HG03045 (cell line): ENCODE measurements around the gene MGA.
"Not testable (repeated sequence)": the region's sequence is repeated elsewhere in the genome, so short reads cannot be mapped to it uniquely, and the experiment has no call there.

Experiments
- ATAC-seq: cut with Tn5 transposase; IDR thresholded peaks from one replicate; pipeline ENCODE4 v1.9.1; 2021; ENCODE audit warnings: mild to moderate bottlenecking, moderate library complexity; ENCODE audit not compliant: unreplicated experiment

Gene MGA

DNA sequence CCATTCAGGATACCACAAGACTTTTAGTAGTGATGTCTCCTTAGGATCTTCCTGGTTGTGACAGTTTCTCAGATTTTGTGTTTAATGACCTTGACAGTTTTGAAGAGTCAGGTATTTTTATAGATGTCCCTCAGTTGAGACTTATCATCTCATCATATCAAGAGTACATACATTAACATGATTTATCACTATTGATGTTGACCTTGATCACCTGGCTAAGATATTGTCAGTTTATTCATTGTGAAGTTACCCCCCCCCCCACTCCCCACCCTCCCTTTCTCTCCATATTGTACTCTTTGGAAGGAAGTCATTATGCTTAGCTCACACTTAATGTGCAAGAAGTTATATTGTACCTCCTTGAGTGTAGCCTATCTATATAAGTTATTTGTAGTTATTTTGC is 42.9 kb downstream of the MGA start:
- no peak for ATAC-seq

DNA sequence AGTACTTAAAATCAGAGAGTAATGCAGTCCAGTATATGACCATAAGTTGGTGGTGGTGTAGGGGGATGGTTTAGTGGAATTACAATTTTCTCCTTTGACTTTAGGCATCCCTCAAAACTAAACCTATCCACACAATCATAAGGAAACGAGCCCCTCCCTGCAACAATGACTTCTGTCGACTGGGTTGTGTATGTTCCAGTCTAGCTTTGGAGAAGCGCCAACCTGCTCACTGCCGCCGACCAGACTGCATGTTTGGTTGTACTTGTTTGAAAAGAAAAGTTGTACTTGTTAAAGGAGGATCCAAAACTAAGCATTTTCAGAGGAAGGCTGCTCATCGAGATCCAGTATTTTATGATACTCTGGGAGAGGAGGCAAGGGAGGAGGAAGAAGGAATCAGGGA is 52.8 kb downstream of the MGA start:
- ATAC-seq = no peak

DNA sequence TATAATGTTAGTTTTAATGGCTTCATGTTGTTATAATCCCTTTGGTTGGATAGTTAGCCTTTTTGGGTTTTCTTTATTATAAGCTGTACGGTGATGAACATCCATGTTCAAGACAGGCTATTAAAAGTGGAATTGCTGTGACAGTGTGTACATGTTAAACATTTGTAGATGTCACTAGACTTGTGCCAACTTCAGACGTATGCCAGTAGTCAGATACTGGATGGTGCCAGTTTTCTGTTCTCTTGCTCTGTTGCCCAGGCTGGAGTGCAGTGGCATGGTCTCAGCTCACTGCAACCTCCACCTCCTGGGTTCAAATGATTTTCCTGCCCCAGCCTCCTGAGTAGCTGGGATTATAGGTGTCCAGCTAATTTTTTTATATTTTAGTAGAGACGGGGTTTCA is 54.1 kb downstream of the MGA start:
- ATAC-seq = no peak

DNA sequence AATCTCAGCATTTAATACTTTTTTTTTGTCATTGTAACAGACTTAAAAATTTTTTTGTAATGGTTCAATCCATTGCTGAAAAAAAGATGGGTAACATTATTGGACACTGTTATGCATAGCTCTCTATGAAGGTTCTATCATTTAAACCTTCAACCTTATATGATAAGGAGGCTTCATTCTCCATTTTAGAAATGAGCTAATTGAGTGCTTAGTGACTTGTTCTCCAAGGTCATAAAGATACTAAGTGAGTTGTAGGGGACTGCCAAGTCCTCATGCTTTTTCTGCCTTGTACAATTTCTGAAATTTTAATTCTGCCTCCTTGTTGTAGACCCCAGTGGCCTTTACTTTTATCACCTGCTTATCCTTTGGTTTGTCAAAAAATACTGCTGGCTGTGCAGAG is 56.7 kb downstream of the MGA start:
- ATAC-seq = no peak

DNA sequence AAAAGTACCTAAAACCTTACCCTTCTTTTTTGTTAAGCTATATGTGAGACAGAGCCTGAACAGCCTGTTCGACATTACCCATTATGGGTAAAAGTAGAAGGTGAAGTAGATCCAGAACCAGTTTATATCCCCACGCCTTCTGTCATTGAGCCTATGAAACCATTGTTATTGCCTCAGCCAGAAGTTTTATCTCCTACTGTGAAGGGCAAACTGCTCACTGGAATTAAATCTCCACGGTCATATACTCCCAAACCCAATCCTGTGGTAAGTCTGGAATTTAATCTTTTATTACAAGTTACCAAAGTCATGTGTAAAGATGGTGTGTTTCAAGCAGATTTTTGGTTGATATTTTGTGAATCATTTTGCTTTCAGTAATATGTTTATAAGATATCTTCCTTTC is 66.9 kb downstream of the MGA start:
- no peak for ATAC-seq

DNA sequence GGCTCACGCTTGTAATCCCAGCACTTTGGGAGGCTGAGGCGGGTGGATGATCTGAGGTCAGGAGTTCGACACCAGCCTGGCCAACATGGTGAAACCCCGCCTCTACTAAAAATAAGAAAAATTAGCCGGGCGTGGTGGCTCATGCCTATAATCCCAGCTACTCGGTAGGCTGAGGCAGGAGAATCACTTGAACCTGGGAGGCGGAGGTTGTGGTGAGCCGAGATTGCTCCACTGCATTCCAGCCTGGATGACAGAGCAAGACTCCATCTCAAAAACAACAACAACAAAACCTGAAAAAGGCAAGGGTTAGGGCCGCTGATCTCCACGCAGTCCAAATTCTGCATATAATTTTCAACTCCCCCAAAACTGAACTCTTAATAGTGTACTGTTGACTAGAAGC is 67.9 kb downstream of the MGA start:
- ATAC-seq = not testable (repeated sequence)

DNA sequence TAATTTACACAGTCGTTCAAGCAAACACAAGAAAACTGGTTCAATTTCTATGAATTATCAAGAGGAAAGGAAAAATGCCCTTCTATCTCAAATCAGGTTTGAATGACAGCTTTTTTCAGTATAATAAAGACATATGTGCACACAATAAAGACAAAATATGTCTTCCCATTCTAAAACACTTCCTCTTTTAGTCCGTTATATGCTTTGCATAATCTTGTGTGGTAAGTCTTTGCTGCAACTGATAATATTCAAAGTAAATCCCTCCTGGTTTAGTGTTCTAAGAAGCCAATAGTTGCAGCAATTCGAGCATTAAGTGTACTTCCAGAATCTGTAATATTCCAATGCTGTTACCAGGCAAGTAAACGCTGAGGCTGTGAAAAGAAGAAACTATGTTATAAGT is 70.3 kb downstream of the MGA start:
- ATAC-seq = no peak

DNA sequence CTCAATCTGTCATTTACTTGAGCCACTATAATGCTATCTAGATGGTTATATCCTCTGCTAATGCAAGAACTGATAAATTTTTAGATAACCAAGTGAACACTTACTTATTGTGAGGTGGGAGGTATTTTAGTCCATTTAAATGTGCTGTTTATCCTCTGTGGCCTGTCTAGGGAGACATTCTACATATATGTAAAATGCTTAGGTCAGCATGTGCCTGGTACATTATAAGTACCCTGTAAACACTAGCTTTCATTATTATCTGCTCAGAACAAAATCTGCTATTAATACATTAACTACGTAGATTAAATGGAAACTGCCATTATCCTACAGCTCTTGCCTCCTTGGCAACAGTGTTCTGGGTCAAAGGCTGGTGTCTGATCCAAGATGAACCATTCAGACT is 72.3 kb downstream of the MGA start:
- ATAC-seq = no peak

DNA sequence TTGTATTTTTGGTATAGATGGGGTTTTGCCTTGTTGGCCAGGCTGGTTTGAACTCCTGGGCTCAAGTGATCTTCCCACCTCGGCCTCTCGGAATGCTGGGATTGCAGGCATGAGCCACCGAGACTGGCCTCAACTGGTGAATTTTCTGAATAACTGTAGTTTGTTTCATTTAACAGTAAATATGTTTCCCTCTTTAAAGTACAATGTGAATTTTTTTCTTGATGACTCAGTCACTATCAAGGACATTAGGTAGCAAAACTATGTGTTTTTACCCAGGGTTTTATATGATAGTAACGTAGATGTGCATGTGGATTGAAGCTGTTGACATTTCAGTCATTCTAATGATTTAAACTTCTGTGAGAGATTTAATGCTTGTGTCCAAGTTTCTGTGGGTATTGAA is 73.9 kb downstream of the MGA start:
- ATAC-seq = no peak

DNA sequence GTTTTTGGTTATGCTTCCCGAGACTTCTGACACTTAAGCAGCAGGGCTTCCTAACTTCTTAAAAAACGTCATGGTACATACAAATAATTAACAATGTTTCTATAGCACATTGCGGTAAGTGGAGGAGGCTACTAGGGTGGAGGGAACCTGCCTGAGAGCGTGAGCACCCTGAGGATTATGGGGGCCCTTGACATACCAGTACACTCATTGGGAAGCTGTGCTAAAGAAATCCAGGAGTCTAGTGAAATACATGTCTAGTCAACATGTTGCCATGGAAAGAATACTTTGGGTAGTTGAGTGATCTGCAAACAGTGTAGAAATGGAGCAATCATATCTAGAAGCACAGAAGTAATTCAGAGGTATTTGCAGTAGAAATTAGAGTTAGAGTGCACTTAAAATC is 74.8 kb downstream of the MGA start:
- no peak for ATAC-seq

DNA sequence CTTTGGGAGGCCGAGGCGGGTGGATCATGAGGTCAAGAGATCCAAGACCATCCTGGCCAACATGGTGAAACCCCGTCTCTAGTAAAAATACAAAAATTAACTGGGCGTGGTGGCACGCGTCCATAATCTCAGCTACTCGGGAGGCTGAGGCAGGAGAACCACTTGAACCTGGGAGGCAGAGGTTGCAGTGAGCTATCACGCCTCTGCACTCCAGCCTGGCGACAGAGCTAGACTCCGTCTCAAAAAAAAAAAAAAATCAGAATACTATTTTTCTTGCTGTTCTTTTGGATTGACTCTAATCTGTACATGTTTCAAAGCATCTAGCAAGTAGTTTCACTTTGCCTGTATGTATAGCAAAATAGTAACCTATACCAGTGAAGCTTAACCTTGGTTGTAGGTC is 75.3 kb downstream of the MGA start:
- ATAC-seq = not testable (repeated sequence)

DNA sequence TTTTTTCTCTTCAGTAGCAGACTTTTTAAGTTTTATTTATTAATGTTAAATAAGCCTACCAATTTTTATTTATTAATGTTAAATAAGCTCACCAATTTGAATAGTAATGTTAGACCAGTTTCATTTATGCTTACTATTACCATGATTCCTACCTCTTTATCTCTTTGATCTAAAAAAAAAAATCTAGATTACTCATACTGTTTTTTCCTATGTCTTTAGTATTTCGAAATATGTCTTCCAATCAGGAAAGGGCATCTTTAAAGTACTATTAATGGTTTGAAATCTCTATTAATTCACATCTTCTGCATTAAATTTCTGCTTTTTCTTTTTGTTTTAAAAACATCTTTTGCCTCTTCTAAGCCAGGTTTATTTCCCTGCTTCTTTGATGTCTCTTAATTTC is 86.6 kb downstream of the MGA start:
- no peak for ATAC-seq

DNA sequence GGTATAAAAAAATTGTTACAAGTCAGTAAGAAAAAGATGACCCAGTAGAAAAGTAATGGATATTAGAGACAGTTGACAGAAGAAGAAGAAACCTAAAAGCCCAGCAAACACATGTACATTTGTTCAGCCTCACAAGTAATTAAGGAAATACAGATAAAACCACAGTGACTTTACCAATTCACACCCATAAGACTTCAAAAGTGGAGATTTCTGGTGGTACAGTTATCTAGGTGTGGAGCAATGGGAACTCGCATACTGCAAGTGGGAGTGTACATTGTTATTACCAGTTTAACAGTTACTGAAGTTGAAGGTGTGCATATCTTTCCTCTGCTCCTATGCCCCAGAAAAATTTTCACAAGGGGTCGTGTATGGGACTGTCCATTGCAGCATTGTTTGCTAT is 96.0 kb downstream of the MGA start:
- no peak for ATAC-seq

DNA sequence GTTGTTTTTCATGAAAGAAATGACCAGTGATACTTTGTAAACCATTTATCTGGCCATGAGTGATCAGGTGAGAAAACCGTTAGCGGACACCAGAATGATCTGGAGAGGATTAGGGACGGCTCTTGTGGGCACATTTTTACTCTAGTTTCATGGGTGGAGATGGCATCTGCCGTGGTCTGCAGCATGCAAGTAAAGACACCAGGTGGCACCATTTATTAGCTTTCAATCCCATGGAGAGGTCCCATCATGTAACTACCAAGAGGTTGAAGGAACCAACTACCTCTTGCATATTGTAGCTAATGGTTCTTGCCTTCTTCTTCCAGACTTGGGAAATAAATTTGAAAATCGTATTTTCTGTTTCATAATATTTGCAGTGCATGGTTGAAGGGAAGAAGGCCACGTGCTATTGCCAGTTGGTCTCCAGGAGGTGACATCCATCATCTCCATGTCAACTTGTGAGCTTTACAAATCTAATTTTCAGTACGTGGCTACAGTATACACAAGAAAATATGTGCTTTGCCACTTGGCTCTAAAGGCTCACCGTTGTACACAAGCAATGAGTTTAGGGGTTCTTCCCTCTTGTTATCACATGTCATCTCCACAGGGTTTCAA is 112.6 kb downstream of the MGA start:
- no peak for ATAC-seq

DNA sequence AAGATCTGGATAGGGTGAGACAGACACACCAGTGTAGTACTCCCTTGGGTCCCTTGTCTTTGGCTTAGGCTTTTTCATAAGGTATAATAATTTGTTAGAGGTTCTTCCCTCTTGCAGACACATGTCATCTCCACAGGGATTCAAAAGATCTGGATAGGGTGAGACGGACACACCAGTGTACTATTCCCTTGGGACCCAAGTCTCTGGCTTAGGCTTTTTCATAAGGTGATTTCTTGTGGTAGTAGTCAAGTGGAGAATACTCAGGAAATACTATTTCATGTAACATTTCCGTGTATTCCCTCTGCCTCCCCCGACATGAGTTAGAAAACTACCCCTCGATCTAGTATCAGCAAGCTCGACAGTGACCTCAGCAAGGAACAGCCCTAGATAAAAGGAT is 113.1 kb downstream of the MGA start:
- ATAC-seq = no peak

DNA sequence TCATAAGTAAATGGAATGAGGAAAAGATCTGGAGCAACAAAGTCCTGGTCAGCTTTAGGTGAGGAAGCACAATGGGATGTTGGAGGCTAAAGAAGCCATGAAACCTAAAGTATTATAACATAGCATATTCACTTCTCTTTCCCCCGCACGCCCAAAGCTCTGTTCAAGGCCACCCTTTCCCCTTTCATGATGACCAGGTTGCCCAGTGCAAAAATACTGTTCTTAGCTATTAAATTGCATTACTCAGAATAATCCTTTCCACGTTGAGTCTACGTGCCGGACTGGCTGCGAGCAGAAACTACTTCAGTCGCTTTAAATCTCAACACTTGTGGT is 113.5 kb downstream of the MGA start:
- ATAC-seq = no peak

DNA sequence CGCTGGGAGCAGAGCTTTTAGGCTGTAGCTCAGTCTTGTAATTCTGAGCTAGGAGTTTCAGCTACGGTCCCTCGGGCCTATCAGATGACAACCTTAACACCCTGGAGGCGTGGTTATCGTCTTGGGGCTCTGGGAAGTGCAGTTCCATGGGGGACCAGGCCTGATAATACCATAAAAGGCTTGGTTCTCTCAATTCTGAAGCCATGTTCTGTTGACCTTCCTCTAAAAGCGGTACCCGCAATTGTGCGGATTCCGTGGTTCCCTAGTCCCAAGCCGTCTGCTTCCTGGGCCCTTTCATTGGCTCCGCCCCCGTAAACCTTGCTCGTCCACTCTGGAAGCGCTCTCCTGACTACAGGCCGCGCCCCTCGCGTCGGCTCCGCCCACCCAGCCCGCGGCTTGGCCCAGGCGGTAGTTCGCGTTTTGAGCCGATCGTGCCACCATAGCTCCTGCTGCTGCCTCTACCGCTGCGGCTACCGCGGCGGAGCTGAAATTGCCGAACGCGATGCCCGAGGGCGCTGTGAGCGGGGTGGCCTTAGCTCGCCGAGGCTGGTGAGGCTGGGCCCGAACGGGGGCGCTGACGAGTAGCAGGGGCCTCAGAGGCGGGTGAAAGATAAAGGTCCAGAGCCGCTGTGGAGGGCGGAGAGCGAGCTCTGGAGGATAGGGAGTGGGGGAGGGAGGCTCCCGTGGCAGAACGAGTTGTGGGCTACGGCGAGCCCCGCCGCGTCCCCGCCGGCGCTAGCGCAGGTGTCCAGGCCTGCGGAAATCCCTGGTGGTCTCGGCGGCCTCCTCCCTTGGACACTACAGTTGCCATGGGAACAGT is 114.1 kb downstream of the MGA start, which contains the start of gene MAPKBP1:
MAPKBP1 (plus strand) TSS at position 423 of the 820 bp plus-strand sequence. CDS start 792 bp downstream, outside the sequence.
- peak; percentile 88 for ATAC-seq

DNA sequence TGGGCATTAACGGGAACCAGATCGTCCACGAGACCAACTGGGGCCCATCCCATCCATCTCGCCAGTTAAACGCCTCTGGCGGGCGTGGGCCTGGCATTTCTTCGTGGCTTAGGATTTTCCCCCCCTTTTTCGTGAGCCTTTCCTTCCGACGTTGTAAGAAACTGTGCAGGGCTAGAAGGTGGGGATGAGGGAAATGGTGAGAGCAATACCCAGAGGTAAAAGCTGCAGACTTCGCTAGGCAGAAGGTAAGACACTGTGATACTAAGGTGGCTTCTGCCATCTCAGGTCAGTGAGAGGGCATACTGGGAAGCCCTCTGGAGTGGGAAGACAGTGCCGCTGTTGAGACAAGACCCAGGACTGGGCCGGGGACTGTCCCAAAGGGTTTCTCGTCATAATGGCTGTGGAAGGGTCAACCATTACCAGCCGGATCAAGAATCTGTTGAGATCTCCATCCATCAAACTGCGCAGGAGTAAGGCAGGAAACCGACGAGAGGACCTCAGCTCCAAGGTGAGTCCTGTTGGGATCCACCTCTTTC is 114.7 kb downstream of the MGA start:
- no peak for ATAC-seq

DNA sequence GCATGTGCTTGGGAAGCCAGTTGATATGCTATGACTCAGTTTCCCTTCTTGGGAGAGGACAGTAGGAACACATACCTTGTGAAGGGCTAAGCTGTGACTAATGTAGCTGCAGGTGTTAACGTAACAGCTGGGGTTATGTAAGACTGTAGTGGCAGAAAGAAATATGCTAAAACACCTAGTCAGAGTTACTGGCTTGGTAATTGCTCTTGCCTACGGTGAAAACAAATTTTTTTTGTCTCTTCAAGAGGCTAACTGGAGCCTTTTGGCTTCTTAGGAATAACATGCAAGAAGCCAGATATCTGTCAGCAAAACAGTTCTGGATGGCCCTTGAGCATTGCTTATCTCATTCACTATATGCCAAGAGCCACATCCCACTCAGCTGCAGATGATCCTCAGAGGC is 115.4 kb downstream of the MGA start:
- ATAC-seq = no peak

DNA sequence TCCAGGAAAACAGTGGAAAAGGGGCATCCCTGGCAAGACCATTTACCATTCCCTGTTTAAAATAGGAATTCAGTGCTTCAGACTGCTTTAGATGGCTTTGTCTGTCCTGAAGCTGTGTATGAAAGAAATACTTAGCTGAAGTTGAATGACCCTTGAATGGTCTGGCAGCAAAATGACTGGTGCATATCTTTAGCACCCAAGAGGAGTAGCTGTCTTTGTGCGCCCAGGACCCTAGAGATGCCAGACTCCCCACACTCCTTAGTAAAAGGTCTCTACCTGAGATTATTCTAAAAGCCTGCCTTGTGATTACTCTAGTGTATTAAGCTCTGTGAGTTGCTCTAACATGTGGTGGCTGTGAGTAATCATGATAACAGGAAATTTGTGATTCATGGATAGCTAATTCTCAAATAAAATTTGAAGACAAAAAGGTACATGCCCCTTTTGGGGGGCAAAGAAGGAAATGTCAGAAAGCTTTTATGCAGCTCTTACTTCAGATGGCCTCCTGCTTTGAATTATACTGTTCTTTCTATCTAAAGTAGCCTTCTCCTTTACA is 117.3 kb downstream of the MGA start:
- ATAC-seq = no peak

DNA sequence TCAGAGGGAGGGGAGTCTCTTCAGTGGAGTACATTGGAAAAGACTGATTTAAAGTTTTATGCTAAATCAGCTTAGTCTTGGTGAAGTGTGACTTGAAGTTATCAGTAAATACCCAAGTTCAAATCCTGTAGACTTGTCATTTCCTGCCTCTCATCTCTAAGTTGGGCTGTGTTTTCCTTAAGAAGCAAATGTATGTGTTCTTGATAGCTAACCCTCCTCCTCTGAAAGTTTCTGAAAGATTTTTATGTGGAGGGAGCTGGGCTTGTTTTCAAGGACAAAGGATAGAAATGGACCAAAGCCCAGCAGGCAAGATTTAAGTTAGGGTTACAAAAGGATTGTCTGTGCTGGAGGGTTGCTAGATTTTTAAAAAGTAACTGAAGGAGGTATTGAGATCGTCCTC is 118.3 kb downstream of the MGA start:
- ATAC-seq = no peak

DNA sequence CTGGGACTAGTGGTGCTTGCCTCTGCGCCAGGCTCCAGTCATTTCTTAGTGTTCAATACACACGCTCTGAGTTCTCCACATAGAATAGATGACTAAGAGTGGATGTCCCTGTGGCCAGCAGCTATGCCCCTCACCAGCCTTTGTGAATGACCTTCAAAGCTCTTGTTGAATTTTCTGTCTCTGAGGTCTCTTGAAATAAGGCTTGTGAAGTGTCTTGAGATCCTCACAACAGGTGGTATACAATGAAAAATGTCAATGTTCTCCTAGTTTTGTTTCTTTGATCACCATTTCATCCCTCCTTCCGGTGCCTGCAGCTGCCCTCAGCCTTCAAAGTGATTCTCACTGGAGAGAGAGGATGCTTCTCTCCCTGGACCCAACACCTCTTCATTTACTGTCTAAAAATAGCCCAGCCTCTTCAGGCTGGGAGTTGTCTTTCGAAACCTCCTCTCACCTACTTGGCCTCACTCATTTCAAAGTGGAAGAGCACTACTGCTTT is 119.5 kb downstream of the MGA start:
- no peak for ATAC-seq
